HG02870 (cell line): ENCODE results near the gene VSIR.
A peak's percentile ranks its signal among the peaks of the same experiment; 100 is the strongest.

ENCODE experiments used
- ATAC-seq: cut with Tn5 transposase; IDR thresholded peaks from one replicate; pipeline ENCODE4 v1.9.1; 2021; ENCODE audit warnings: mild to moderate bottlenecking, moderate library complexity; ENCODE audit not compliant: unreplicated experiment

VSIR gene

DNA sequence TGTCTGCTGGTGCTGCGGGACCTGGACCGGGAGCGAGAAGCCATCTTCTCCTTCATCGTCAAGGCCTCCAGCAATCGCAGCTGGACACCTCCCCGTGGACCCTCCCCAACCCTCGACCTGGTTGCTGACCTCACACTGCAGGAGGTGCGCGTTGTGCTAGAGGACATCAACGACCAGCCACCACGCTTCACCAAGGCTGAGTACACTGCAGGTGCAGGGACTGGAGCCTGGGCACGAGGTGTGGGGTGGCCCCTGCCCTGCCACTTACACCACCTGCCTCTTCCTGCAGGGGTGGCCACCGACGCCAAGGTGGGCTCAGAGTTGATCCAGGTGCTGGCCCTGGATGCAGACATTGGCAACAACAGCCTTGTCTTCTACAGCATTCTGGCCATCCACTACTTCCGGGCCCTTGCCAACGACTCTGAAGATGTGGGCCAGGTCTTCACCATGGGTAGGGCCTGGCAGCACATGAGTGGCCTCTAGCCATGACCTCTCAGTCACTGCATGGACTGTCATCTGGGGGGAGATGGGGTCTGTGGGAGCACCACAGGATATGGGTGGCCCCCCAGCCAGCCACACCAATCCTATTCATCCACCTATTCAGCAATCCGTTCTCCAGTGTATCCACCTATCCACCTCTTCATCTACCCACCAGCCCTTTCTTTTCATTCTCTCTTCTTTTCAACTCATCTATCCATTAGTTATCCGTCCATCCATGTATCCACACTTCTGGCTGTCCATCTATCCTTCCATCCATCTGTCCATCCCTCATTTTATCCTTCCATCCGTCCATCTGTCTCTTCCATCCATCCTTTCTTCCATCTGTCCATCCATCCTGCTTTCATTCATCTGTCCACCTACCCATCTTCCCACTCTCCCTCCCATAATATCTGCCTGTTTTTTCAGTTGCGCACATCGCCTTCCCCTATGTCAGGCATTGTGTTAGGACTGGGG lies 34.5 kb upstream of the VSIR start:
- no peak for ATAC-seq

GRCh38 chr10:71806704-71807556 lies 33.6 kb upstream of the VSIR start:
- ATAC-seq, result no peak

GRCh38 chr10:71805776-71806703 lies 32.7 kb upstream of the VSIR start:
- ATAC-seq, result no peak

GRCh38 chr10:71804077-71804476 lies 30.8 kb upstream of the VSIR start:
- ATAC-seq, result no peak

- no peak for ATAC-seq
Measured at GRCh38 chr10:71802715-71803488, 29.6 kb upstream of the VSIR start.

- no peak for ATAC-seq
Measured at GRCh38 chr10:71802235-71802634, 28.9 kb upstream of the VSIR start.

DNA sequence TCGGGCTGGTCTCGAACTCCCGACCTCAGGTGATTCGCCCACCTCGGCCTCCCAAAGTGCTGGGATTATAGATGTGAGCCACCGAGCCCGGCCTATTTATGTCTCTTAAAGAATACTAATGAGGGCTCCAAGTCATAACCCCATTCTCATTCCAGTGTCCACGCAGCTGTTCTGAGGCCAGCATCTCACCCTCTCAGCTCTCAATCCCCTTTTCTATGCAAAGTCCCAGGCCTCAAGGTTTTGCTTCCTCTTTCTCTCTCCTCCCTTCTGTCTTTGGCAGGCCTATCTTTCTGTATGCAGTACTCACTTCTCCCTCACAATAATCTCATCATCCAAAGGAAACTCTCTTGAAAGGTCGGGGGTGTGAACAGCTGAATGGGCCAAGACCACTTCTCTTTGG lies 28.0 kb upstream of the VSIR start:
- peak; percentile 82 for ATAC-seq

GRCh38 chr10:71799608-71800453 lies 26.5 kb upstream of the VSIR start:
- no peak for ATAC-seq

DNA sequence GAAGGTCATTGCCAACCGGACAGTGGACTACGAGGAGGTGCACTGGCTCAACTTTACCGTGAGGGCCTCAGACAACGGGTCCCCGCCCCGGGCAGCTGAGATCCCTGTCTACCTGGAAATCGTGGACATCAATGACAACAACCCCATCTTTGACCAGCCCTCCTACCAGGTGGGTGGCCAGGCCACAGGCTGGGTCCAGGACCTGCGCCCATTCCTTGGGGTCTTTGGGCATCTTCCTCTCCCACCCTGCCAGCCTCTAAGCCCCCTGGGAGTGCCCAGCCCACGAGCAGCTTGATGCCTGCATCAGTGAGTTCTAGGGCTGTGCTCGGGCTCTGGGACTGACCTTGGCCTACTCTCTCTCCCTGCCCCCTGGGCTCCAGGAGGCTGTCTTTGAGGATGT lies 25.8 kb upstream of the VSIR start:
- no peak for ATAC-seq

GRCh38 chr10:71798308-71798624 lies 24.9 kb upstream of the VSIR start:
- ATAC-seq, result no peak

DNA sequence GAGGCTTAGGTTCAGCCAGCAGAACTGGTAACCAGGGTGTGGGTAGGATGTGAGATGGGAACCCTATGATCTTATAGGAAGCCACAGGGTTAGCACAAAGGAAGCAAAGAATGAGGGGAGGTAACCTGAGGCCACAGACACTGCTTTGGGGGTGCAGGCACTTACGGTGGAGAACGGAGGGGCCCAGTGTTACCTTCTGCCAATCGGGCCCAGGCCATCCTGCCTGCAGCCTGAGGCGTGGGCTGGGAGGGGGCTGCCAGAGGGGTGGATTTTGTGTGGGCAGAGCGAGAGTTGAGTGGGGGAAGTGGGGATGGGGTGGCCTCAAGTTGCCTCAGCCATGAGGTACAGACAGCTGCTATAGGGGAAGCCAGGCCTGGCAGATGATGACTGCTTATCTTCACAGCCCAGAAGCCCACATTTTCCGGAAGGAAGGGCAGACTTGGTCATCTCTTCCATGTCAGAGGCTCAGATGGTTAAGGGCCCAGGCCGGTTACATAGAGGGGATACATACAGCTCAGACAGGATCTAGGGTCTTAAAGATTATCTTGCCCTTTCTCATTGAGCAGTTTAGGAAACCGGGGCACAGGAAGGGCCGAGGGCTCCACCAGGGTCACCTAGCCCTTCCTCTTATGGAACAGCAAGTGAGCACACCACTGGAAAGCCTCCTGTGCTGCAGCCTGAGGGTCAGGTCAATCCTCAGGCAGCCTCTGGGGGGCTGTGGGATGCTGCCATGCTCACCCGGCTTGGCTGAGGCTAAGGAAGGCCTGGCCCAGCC lies 24.4 kb upstream of the VSIR start:
- ATAC-seq, result no peak

DNA sequence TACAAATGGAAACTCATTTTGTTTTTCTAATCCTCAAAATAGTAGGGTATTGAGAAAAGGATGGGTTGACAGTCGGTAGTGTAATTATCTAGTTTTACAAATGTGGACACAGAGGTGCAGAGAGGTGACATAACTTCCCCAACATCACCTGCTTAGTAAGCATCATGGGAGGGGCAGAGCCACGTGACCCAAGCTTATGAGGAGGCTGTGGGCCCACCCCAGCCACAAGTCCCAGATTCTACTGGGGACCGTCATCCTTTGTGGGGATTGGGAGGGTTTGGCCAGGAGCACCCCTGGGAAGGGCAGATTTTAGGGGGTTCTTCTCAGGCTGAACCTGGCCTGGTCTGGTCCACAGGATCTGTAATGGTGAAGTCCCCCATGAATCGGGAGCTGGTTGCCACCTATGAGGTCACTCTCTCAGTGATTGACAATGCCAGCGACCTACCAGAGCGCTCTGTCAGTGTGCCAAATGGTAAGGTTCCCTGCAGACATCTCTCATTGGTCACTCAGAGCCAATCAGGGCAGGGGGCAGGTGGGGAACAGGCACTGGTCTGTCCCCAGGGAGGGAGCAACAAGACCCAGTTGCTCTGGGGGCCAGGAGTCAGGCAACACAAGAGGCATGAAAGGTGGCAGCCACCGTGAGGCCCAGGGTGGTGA lies 23.6 kb upstream of the VSIR start:
- no peak for ATAC-seq

DNA sequence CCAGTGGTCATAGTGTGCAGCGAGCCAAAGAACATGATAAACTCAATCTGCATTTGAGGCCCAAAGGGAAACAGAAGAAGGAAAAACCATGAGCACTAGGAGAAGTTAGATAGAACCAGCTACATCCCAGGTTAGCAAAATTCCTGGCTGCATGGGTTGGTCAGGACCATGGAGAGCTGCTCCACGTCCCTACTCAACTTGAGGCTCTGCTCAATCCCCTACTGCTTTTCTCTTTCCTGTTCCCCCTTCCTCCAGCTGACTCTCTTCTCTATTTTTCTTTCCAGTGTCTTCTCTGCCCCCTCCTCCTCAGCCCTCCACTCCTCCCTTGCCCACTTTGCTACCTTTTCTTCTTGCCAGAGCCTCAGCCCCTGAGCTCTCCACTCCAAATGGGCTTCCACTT lies 21.9 kb upstream of the VSIR start:
- no peak for ATAC-seq

GRCh38 chr10:71790749-71791440 lies 17.6 kb upstream of the VSIR start:
- ATAC-seq, result no peak

- ATAC-seq, result no peak
Measured at GRCh38 chr10:71789871-71790270, 16.6 kb upstream of the VSIR start.

DNA sequence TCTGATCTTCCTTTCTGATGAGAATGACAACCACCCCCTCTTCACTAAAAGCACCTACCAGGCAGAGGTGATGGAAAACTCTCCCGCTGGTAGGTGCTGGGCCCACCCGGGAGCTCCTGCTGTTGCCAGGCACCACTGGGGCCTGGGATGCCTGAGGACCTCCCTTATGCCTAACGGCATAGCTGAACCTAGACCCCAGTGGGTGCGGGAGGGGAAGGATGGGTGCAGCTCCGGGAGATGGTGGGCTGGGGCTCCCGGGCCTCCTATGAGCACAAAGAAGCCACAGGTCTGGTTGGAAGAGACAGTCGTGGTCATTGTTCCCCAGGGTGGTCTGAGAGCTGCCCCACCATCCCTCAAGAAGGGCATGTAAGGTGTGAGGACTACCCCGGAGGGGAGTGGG lies 15.6 kb upstream of the VSIR start:
- ATAC-seq, result no peak

DNA sequence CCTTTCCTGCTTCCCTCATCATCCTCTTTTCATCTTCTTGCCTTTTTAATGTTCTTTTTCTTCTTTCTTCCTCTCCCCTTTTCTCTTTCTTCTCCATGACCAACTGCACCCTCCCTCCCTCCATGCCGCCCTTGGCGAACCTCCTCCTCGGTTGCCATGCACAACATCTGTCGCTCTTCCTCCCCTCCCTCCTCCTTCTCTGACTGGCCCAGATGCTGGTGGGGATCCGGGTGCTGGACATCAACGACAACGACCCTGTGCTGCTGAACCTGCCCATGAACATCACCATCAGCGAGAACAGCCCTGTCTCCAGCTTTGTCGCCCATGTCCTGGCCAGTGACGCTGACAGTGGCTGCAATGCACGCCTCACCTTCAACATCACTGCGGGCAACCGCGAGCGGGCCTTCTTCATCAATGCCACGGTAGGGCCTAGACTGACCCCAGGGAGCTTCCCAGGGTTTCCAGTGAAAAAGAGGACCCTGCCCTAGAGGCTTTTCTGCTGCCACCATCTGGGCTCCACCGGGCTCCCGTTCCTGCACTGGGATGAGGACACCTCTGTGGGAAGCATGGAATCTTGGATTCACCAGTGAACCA lies 11.5 kb upstream of the VSIR start:
- no peak for ATAC-seq
